Vagina (tissue), 2 donors: ENCODE results near the gene OSTF1.

Source experiments
- CTCF ChIP-seq, 3 experiments: fragments of 450-650 bp in 2 of 3; fragments of 200-600 bp in 1 of 3; sonication (generic) in 1 of 3; IDR thresholded peaks; one replicate each; pipeline ENCODE4 v1.5.1; 2017 to 2019; ENCODE audit warnings: antibody characterized with exemption in 3 of 3, mild to moderate bottlenecking in 2 of 3, moderate library complexity in 2 of 3
- POLR2AphosphoS5 ChIP-seq, 2 donors: sonication (generic); formaldehyde crosslinking; IDR thresholded peaks; one replicate each; pipeline ENCODE4 v1.9.0; 2017; ENCODE audit warnings: antibody characterized with exemption in 2 of 2, mild to moderate bottlenecking in 2 of 2, low read depth in 1 of 2; ENCODE audit not compliant: insufficient read depth in 1 of 2

- TF ChIP-seq POLR2AphosphoS5 (IDR thresholded peaks at IDR 0.05; ENCODE audit: insufficient read depth in 1 of 2, low read depth in 1 of 2) (peak in 1 of 2 donors; percentile 8), CTCF (IDR thresholded peaks at IDR 0.05) (no peak)
Measured at GRCh38 chr9:75108571-75108970, 20.3 kb downstream of the OSTF1 start.
